Head of caudate nucleus (tissue), 42 donors: ENCODE measurements around the gene SLC6A7.
"Not testable (repeated sequence)": the region's sequence is repeated elsewhere in the genome, so short reads cannot be mapped to it uniquely, and the experiment has no call there.

Experiments
- DNase-seq, 42 donors: peaks; one replicate each; pipeline versions ENCODE4 v3.0.0 to v3.0.0-alpha.2; 2020 to 2021; ENCODE audit warnings: mixed read lengths in 7 of 42
- intact Hi-C: fragments of 100-400 bp; cut with DNase I; formaldehyde crosslinking; loops from one replicate; pipeline ENCODE4 v1.15.0; 2022

The SLC6A7 gene

DNA sequence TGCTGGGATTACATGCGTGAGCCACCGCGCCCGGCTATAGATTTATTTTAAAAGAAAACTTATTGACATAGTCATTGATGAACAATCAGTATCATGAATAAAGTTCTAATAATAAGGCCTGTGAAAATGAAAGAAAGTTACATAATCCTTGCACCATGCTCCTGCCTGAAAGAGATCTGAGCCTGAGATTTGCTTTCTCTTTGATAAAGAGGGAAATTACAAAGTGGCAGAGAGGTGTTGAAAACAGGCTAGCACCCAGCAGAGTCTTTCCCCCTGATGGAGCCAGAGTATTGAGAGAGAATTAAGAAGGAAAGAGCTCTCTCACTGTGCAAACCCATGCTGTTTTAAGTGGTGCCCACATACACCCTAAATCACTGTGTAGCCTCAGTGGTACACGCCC, 37.2 kb downstream of the SLC6A7 start:
- DNase-seq: no peak
- intact Hi-C loops: no loop called here

DNA sequence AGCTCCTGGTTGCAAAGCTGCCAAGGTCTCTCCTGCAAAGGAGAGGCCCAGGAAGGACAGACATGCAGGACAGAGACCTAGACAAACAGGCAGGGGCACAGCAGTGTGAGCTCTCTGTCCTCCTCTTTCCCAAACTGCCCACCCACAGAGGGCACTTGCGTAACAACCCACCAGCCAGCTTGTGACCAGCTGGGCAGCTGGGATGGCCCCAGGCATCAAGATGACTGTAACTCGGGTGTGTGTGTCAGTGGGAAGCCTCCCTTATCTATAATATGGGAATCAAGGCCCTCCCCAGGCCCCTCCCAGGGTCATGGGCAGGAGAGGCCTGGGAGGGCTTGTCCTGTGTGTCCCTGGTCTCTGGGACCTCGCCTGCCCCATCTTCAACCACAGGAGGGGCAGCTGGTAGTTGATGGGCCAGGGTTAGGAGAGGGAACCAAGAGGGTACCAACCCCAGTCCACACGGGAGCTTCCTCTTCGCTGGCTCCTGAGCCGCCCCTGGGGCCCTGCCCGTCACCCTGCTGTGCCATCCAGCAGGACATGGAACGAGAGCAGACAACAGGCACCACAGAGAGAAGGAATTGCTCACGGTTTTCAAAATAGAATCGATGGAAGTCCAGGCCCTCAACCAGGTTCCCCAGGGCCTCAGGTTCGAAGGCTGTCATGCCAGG, 37.9 kb downstream of the SLC6A7 start:
- no peak for DNase-seq
- intact Hi-C loops: no loop called here

DNA sequence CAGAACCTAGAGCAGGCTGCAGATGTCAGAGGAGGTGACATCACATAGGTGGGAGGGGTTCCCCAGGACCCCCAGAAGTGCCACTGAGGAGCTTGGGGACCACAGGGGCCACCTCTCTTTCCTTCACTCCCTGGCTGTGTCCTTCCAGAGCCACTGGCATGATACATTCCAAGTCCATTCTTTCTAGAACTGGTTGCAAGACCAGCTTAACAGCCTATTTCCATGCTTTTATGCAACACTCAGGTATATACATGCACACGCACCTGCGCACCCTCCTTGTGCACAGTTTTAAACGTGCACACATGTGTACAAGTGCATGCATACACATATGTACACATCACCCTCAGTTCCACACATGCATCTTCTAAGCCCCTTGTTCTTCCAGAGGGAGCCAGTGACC, 39.7 kb downstream of the SLC6A7 start:
- intact Hi-C loops: no loop called here
- DNase-seq: no peak

GRCh38 chr5:150230842-150231241, 41.0 kb downstream of the SLC6A7 start:
- peak in 33 of 42 donors; percentile 9 to 84 (median 47) for DNase-seq
- intact Hi-C loops: no loop called here

- intact Hi-C loops: not testable (repeated sequence)
Observed at GRCh38 chr5:150233706-150234105, 43.8 kb downstream of the SLC6A7 start.

DNA sequence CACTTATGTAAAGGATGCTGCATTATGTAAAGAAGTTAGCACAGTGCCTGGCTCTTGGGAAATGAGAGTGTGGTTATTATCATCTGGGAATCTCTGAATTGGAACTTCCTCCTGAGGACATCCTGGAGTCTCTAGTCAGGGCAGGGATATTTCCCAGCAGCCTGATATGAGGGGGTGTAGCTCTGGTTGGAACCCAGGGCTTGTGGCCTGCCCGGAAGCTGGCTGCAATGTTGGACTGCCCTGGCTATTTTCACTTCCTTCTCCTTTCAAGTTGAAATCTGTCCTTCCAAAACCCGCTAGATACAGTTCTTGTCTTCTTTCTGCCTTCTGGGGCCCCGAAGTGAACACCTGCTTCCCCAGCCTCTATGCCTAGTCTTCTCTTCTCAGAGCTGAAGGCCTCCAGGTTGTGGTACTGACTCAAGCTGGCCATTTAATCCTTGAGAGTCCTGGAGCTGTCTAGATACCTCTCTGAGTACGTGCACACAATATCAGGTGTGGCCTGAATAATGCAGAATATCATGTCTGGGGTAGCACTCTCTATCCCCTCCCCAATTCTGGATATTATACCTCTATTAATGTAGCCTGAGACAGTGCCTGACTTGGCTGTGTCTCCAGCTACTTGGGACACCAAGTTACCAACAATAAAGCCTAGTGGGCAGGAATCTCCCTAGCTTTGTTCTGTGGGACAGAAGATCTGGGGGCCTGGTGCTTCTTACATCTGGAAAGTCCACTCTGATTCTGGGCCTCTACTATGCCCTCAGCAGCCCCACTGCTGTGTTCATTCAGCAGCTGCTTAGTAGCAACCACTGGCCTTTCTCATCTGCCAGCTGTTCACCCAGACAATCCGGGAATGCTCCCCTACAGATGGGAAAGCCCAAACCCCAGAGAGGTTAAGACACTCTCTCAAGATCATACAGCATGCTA, 45.0 kb downstream of the SLC6A7 start:
- peak in 5 of 42 donors; percentile 12 to 22 (median 17) for DNase-seq

More at GRCh38 chr5:150233706-150234105, 43.8 kb downstream of the SLC6A7 start:
- DNase-seq: not testable (repeated sequence)

GRCh38 chr5:150235500-150235854, 45.6 kb downstream of the SLC6A7 start:
- DNase-seq: no peak
- intact Hi-C loops: no loop called here

More for the DNA sequence above, 45.0 kb downstream of the SLC6A7 start:
- intact Hi-C loops: no loop called here

- intact Hi-C loops: no loop called here
- DNase-seq: no peak
Observed at GRCh38 chr5:150236313-150236712, 46.5 kb downstream of the SLC6A7 start.

DNA sequence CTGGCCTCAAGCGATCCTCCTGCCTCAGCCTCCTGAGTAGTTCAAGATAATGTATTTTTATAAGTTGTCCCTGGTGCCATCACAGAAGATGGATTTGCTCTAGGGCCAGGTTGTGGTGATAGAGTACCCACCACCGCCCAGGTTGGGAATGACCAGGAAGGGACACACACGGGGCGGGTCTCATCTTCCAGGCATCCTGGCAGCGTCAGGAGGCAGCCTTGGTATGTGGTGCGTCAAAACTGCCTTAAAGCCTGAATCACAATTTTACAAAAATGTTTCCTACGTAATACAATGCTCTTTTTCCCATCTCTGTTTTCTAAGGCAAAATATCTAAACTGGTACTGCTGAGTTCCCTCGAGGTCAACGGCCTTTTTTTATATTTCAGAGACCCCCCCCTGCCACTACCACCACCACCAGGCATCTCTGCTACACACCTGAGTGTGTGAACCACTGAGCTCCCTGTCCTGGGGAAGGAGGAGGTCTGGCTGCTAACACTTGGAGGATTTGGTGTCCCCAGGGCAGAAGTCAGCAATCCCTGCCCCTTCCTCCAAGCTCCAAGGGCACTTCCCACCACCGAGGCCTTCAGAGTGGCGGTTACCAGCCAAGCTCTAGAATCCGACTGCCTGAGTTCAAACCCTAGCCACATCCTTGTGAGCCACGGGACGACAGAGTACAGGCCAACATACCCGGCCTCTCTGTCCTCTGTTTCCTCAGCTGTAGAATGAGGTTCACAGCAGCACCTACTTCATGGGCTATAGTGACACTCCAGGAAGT, 47.3 kb downstream of the SLC6A7 start:
- intact Hi-C loops: no loop called here
- DNase-seq: no peak

- intact Hi-C loops: no loop called here
- DNase-seq: no peak
Observed at GRCh38 chr5:150238646-150239045, 48.8 kb downstream of the SLC6A7 start.

GRCh38 chr5:150239099-150239793, 49.4 kb downstream of the SLC6A7 start:
- intact Hi-C loops: no loop called here
- no peak for DNase-seq

DNA sequence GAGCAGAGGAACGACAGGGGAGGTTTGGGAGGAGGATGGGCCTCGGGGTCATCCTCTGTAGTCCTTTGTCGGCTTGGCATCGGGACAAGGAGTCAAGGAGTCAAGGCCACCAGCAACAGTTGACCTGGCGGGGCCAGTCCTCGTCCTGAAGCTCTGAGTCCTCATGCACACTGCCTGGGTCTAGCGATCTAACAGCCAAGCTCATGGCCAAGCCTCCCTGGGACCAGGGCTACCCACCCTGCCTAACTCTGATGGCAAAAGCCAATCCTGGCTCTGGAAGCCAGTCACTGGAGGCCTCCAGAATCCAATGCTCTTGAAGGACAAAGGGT, 49.9 kb downstream of the SLC6A7 start:
- DNase-seq: no peak
- intact Hi-C loops: no loop called here

DNA sequence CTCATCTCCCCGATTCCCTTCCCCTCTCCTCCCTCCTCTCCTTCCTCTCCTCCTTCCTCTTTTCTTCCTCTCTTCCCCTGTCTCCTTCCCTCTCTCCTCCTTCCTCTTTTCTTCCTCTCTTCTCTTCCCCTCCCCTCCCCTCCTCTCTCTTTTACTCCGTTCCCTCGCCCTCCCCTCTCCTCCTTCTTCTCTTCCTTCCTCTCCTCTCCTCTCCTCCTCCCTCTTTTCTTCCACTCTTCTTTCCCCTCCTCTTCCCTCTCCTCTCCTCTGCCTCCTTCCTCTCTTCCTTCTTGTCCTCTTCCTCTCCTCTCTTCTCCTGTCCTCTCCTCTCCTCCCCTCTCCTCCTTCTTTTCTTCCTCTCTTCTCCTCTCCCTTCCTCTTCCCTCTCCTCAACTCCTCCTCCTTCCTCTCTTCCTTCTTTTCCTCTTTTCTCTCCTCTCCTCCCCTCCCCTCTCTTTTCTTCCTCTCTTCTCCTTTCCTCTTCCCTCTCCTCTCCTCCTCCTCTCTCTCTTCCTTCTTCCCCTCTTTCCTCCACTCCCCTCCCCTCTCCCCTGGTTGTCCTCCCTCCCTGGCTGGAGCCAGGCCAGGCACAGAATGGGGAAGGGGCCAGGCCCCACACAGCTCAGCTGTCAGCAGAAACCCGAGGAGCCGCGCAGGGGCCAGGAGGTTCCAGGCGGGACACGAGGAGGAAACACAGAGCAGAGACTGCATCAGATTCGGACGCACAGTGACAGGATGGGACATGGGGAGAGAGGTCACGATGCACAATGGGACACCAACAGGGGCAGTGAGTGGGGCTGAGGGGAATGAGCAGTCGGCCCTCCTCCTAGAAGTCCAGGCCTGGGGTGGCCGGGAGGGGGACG, 51.7 kb downstream of the SLC6A7 start:
- intact Hi-C loops: no loop called here
- DNase-seq: no peak

DNA sequence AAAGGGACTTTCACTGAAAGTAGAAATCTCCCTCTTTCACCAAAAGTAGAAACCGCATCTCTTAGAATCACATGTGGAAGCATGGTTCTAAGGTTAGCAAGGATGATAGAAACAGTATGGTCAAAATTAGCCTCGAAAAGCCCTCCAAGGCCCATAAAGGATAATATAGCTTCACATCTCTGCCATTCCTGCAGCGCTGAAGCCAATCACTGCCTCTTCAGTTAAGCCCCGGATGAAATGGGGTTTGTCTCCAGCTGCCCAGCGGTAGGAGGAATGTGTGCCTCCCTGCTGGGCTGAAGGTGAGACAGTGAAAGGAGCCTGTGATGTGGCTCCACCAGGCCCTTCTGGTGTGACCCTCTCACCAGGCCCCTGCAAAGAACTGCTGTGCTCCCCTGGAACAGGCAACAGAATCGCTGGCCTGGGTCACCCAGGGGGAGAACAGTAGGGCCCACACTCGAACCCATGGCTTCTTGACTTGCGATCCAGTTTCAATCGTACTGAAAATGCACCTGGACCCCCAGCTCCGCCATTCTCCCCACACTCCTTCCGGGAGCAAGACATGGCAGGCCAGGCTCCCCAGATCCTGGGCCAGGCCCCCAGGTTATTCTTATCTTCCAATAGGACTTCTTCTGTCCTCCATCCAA, 52.5 kb downstream of the SLC6A7 start:
- intact Hi-C loops: no loop called here

GRCh38 chr5:150243590-150243989, 53.7 kb downstream of the SLC6A7 start:
- no peak for DNase-seq
- intact Hi-C loops: no loop called here

More for the DNA sequence above, 52.5 kb downstream of the SLC6A7 start:
- no peak for DNase-seq

DNA sequence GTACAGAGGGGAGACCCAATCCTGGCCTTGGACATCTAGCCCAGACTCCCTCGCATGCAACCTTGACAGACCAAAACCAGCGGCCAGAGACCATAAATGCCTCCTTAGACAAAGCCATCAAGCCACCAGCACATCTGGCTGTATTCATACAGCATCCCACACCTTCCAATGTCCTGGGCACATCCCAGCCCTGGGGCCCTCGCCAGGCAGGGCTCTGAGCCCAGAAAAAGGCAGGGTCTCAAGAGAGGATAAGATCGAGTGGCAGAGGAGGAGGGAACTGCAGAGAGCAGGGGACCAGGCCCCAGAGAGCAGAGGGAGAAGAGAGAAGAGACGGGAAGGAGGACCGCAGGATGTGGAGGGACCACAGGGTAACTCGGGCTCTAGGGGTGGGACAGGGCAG, 54.3 kb downstream of the SLC6A7 start:
- intact Hi-C loops: no loop called here
- no peak for DNase-seq

DNA sequence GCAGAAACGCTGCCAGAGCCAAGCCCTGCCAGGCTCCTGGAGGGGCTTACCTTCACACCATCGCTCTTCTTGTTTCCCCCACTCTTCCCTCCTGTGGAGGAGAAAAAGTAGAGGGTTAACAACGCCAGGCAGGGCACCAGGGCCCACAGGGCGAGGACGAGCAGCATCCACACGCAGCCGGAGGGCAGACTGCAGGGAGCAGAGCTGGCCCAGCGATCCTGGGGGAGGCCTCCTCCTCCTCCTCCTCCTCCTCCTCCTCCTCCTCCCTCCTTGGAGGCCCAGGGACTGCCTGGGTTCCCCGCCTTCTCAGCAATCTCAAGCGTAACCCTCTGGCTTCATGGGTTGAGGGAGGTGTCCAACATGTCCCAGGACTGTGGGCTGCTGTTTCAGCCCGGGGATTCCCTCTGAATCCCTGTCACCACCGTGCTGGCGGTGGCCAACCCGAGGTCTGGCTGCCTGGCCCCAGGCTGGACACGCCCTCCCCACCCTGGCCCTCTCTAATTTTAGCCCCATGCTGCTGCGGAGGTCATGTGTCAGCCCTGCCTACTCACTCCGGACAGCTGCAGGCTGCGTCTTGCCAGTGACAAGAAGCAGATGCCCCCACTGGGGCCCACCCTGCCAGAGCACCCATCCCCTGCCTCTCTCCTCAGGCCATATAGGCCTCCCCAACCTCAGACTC, 55.4 kb downstream of the SLC6A7 start:
- no peak for DNase-seq
- intact Hi-C loops: no loop called here
